Measurements from ENCODE around the gene LRRC28.

GRCh38 chr15:99249270-99249841, 1.9 kb upstream of the LRRC28 start, which contains the start of gene TTC23:
- no peak for TF ChIP-seq ZNF274 (IDR thresholded peaks at IDR 0.05; ENCODE audit: low read depth, low read length)
- TF ChIP-seq SUZ12 (IDR thresholded peaks at IDR 0.05; ENCODE audit: extremely low read depth, insufficient read depth, insufficient read length): no peak
- no peak for TF ChIP-seq YY1 (IDR thresholded peaks at IDR 0.05; ENCODE audit: insufficient read depth, insufficient read length)

Measured in NT2/D1 (cell line).